Measurements from ENCODE around the gene MAPK10. TPM values are rescaled to one million over a fixed set of nuclear protein-coding genes. Genes with fewer than 3 reads are reported as not detected.

The MAPK10 gene
- total and polyA plus RNA-seq, 9 of the 15 experiments (the other 6 are each of a cell fraction or from before 2014, with no cell fraction given) = 0.10 to 0.53 (median 0.18) TPM; not detected in 4

GRCh38 chr4:86380181-86380724 is 20.4 kb upstream of the MAPK10 start:
- FAIRE-seq = no peak
- no TSS peak for BruUV-seq (replicated peaks)
- H3K36me3 ChIP-seq (ENCODE audit: control insufficient read depth, insufficient read depth, low read length) = no peaks in the 10 kb centered on the region
- no peak overlapping the region for H3K27ac ChIP-seq (ENCODE audit: extremely low read depth, low read depth, low read length)
- in situ Hi-C loops (cut with MboI) (no loop called here), intact Hi-C loops (cut with micrococcal nuclease) (no loop called here)
- H3K79me2 ChIP-seq (ENCODE audit: control insufficient read depth, insufficient read depth, low read length) = no peaks in the 10 kb centered on the region
- no peaks in the 10 kb centered on the region for H3K4me1 ChIP-seq (replicated peaks in 1 of 2; ENCODE audit: control insufficient read depth in 2 of 2, insufficient read depth in 2 of 2, low read length in 2 of 2)
- no peak overlapping the region for H3K9ac ChIP-seq (ENCODE audit: insufficient read depth in 1 of 2, low read depth in 2 of 2, low read length in 2 of 2)
- H3K4me3 ChIP-seq = no peak overlapping the region
- POLR2A ChIA-PET = no interaction called here
- no peaks in the 10 kb centered on the region for H3K9me1 ChIP-seq (ENCODE audit: control insufficient read depth, insufficient read depth, low read length)
- no peak overlapping the region for H3K4me2 ChIP-seq (ENCODE audit: insufficient read depth, low read length)
- H3K9me3 ChIP-seq (replicated peaks; ENCODE audit: control insufficient read depth, insufficient read depth, low read depth, low read length) = no peaks in the 10 kb centered on the region
- H4K20me1 ChIP-seq (replicated peaks; ENCODE audit: control insufficient read depth, insufficient read depth, low read length) = no peaks in the 10 kb centered on the region
- TF ChIP-seq HMGXB4 (CRISPR knock-in tag; IDR thresholded peaks at IDR 0.05) (no peak), ZKSCAN1 (IDR thresholded peaks at IDR 0.05; ENCODE audit: low read depth, low read length) (no peak), NR4A1 (CRISPR knock-in tag; IDR thresholded peaks at IDR 0.05) (no peak), NR4A1 (tag; IDR thresholded peaks at IDR 0.05) (no peak), CCAR2 (IDR thresholded peaks at IDR 0.05; ENCODE audit: low read depth, low read length) (no peak), HNRNPH1 (optimal IDR thresholded peaks at IDR 0.05; ENCODE audit: low read depth, low read length) (no peak), TOE1 (IDR thresholded peaks at IDR 0.05; ENCODE audit: borderline replicate concordance) (no peak), TOE1 (CRISPR knock-in tag; IDR thresholded peaks at IDR 0.05; ENCODE audit: borderline replicate concordance, low read depth) (no peak), NONO (IDR thresholded peaks at IDR 0.05; ENCODE audit: low read depth in 2 of 2, low read length in 1 of 2) (no peak), ZNF316 (IDR thresholded peaks at IDR 0.05) (no peak), RREB1 (CRISPR knock-in tag; IDR thresholded peaks at IDR 0.05) (no peak), ZNF696 (CRISPR knock-in tag; conservative IDR thresholded peaks at IDR 0.05) (no peak), HMBOX1 (IDR thresholded peaks at IDR 0.05) (no peak), ZNF830 (CRISPR knock-in tag; IDR thresholded peaks at IDR 0.05) (no peak), ZFX (CRISPR knock-in tag; IDR thresholded peaks at IDR 0.05) (no peak), MED1 (CRISPR knock-in tag; IDR thresholded peaks at IDR 0.05; ENCODE audit: borderline replicate concordance) (no peak)
- CTCF ChIA-PET (ENCODE audit: low intra/inter-chr PET ratio) = no interaction called here
- ATAC-seq = no peak
- no peak for DNase-seq (ENCODE audit: extremely low read depth in 1 of 4, low spot score in 3 of 4)
- no peak overlapping the region for H2AFZ ChIP-seq (ENCODE audit: low read depth, low read length)
- no peaks in the 10 kb centered on the region for H3K27me3 ChIP-seq (ENCODE audit: control insufficient read depth in 2 of 2, insufficient read depth in 2 of 2, low read length in 2 of 2)
